IPS-18a (cell line): Measurements from ENCODE around the gene OBSCN.

Experiments
- H3K27ac ChIP-seq: one replicate; pipeline ENCODE4 v1.5.1; 2013; ENCODE audit warnings: low read length
- H3K27me3 ChIP-seq: one replicate; pipeline ENCODE4 v1.6.1; 2013; ENCODE audit warnings: mild to moderate bottlenecking, low read length; ENCODE audit not compliant: control insufficient read depth, insufficient read depth
- H3K36me3 ChIP-seq: one replicate; pipeline ENCODE4 v1.6.1; 2013; ENCODE audit warnings: low read depth, low read length; ENCODE audit not compliant: control insufficient read depth
- H3K4me1 ChIP-seq: one replicate; pipeline ENCODE4 v1.6.1; 2013; ENCODE audit warnings: low read depth, low read length; ENCODE audit not compliant: control insufficient read depth
- H3K4me3 ChIP-seq: one replicate; pipeline ENCODE4 v1.5.1; 2013; ENCODE audit warnings: low read length
- H3K9ac ChIP-seq: one replicate; pipeline ENCODE4 v1.6.1; 2013; ENCODE audit warnings: mild to moderate bottlenecking, low read length, moderate library complexity
- H3K9me3 ChIP-seq: one replicate; pipeline ENCODE4 v1.6.1; 2013; ENCODE audit warnings: low read depth, low read length; ENCODE audit not compliant: control insufficient read depth

OBSCN gene

GRCh38 chr1:228417483-228418203, 209.8 kb downstream of the OBSCN start:
- Histone ChIP-seq H3K27me3 (peaks cover 85% of the 10 kb centered on the region), H3K9me3 (no peaks in the 10 kb centered on the region), H3K4me3 (peak overlapping the region; percentile 64), H3K27ac (no peak overlapping the region), H3K36me3 (no peaks in the 10 kb centered on the region), H3K4me1 (peaks cover 7% of the 10 kb centered on the region), H3K9ac (no peak overlapping the region)

DNA sequence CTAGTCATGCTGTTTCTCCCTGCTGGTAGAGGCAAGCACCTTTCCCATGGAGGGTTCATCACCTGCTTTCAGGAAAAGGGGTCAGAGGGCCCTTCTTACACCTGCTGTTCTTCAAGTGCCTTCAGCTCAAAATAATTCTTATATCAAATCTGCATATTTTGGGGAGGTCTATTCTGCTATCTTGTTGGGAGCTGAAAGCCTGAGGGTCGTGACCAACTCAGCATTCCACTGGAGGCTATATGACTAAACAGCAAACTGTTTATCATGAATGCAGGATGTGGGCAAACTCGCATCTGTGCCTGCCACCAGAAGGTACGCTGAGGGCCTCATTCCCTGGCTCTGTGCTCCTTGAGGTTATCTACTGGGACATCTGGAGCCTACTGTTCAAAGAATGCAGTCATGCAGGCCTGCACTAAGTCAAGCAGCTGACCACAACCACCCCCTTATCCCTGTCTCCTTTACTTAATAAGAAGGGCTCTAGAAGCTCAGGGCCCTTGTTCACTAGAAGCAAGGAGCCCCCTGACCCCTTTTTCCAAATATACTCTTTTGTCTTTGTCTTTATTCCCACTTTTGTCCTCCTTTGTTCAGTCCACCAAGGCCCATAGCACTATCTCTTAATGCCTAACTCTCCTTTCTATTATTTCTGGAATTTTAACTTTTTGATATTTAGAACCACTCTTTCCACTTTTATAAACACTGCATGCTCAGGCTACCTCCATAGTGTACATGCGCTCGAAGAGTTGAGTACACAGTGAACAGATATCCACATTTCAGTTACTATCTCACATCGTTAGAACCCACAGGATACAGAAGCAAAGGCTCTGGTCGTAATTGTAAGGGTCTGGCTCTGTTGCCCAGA, 213.4 kb downstream of the OBSCN start:
- Histone ChIP-seq H3K9ac (no peak overlapping the region), H3K36me3 (no peaks in the 10 kb centered on the region), H3K27me3 (peaks cover 63% of the 10 kb centered on the region), H3K27ac (no peak overlapping the region), H3K4me1 (no peaks in the 10 kb centered on the region), H3K4me3 (no peak overlapping the region), H3K9me3 (no peaks in the 10 kb centered on the region)

GRCh38 chr1:228423404-228424053, 215.7 kb downstream of the OBSCN start:
- Histone ChIP-seq H3K27me3 (peaks cover 47% of the 10 kb centered on the region), H3K36me3 (no peaks in the 10 kb centered on the region), H3K9ac (no peak overlapping the region), H3K4me3 (no peak overlapping the region), H3K9me3 (no peaks in the 10 kb centered on the region), H3K4me1 (peaks cover 4% of the 10 kb centered on the region), H3K27ac (no peak overlapping the region)

- Histone ChIP-seq H3K4me3 (no peak overlapping the region), H3K4me1 (peaks cover 4% of the 10 kb centered on the region), H3K36me3 (no peaks in the 10 kb centered on the region), H3K9ac (no peak overlapping the region), H3K9me3 (no peaks in the 10 kb centered on the region), H3K27ac (no peak overlapping the region), H3K27me3 (peaks cover 47% of the 10 kb centered on the region)
These were observed 217.1 kb downstream of the OBSCN start for GRCh38 chr1:228424685-228425660.

DNA sequence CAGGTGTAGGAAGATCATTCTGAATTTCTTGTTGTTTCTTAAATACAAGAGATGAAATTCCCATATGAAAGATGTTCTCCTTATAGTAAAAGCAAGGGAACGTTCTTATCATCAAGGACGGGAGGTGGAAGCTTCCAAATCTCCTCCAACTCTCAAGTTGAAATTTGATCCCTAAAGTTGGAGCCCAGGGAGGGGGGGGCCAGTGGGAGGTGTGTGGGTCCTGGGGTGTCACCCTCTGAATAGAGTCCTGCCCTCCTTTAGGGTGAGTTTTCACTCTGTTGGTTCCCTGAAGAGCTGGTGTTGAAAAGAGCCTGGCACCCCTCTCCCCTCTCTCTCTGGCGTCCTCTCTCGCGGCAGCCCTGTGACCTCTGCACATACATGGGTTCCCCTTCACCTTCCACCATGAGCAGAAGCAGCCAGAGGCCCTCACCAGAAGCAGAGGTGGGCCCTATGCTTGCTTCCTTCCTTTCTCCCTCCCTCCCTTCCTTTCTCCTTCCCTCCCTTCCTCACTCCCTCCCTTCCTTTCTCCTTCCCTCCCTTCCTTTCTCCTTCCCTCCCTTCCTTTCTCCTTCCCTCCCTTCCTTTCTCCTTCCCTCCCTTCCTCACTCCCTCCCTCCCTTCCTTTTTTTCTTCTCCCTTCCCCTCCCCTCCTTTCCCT, 218.8 kb downstream of the OBSCN start:
- Histone ChIP-seq H3K27ac (no peak overlapping the region), H3K4me3 (no peak overlapping the region), H3K9ac (no peak overlapping the region), H3K36me3 (no peaks in the 10 kb centered on the region), H3K27me3 (peaks cover 35% of the 10 kb centered on the region), H3K4me1 (peaks cover 4% of the 10 kb centered on the region), H3K9me3 (no peaks in the 10 kb centered on the region)

DNA sequence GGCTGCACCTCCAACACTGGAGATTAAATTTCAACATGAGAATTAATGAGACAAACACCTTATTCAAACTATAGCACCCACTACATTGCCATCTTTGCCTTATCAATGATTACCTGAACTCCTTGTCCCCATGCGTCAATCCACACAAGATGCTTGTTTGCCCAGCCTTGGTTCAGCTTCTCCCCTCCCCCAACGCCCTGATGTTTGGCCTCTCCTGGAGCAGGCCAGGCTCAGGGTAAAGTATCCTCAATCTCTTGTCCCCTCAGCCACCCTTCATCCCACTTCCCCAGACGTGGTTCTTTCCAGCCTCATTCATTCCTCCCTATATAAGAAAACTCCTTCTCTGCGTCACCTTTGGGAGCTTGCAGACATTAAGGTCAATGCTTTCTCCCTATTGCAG, 220.6 kb downstream of the OBSCN start:
- H3K4me1 ChIP-seq, result peaks cover 4% of the 10 kb centered on the region
- no peak overlapping the region for H3K9ac ChIP-seq
- H3K27me3 ChIP-seq, result peaks cover 18% of the 10 kb centered on the region
- H3K4me3 ChIP-seq, result no peak overlapping the region
- no peaks in the 10 kb centered on the region for H3K36me3 ChIP-seq
- H3K9me3 ChIP-seq, result no peaks in the 10 kb centered on the region
- H3K27ac ChIP-seq, result no peak overlapping the region
